D721Med (cell line): Measurements from ENCODE around the gene DFFB.
"Not testable (repeated sequence)": the region's sequence is repeated elsewhere in the genome, so short reads cannot be mapped to it uniquely, and the experiment has no call there.

Experiments used
- DNase-seq: peaks from one replicate; pipeline ENCODE4 v3.0.0; 2011; ENCODE audit warnings: low spot score; ENCODE audit not compliant: insufficient read length
- FAIRE-seq: peaks from 2 replicates; lab custom pipeline; 2011; peaks lifted over from hg19 to GRCh38; lab: Jason Lieb, UNC
- TF ChIP-seq, protein P1 (sequence below): IDR thresholded peaks from 2 replicates; pipeline ENCODE4 v1.5.1; 2012; ENCODE audit warnings: mild to moderate bottlenecking, control low read depth; ENCODE audit not compliant: insufficient read depth; ENCODE audit errors: missing control alignments

The DFFB gene

DNA sequence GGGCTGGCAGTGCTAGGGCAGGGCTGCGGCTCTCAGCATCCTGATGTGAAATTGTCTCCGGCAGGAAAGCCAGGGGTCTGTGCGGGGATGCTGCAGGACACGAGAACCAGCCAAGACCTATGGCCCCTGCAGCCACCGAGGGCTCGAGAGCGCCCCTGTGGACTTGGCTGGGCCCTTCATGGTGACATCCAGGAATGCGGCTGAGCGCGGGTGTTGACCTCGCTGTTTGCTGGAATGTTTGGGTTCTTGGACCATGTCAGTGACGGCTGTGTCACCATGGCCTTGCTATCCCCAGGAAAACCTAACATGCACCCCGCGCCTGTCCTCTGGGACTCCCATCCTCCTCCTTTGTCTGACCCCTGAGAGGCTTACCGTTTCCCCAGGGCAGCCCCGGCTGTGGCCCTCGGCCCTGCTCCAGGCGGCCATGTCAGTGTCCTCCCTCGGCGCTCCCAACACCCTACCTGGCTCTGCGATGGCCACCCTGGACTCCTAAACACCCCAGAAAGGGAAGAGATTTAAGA, 57.1 kb downstream of the DFFB start:
- TF ChIP-seq, protein P1, sequence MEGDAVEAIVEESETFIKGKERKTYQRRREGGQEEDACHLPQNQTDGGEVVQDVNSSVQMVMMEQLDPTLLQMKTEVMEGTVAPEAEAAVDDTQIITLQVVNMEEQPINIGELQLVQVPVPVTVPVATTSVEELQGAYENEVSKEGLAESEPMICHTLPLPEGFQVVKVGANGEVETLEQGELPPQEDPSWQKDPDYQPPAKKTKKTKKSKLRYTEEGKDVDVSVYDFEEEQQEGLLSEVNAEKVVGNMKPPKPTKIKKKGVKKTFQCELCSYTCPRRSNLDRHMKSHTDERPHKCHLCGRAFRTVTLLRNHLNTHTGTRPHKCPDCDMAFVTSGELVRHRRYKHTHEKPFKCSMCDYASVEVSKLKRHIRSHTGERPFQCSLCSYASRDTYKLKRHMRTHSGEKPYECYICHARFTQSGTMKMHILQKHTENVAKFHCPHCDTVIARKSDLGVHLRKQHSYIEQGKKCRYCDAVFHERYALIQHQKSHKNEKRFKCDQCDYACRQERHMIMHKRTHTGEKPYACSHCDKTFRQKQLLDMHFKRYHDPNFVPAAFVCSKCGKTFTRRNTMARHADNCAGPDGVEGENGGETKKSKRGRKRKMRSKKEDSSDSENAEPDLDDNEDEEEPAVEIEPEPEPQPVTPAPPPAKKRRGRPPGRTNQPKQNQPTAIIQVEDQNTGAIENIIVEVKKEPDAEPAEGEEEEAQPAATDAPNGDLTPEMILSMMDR: no peak
- no peak for DNase-seq
- FAIRE-seq: no peak

DNA sequence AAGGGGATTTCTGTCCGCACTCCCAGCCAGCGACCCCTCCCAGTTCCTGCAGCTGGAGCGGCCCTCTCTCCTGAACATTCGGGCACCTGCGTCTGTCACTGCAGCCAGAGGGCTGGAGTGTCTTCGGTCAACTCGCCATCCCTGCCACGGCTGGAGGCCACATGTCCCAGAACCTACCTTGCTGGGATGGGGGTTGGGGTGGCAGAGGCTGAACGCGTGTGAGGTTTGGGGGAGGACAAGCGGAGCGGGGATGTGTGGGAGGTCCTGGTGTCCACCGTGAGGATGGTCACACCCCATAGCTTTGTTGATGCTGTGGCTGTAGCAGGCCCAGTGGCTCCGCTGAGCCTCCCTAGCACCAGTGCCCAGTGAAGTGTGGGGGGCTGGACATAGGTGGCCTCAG, 57.6 kb downstream of the DFFB start:
- no peak for DNase-seq
- TF ChIP-seq, protein P1: no peak
- FAIRE-seq: no peak

DNA sequence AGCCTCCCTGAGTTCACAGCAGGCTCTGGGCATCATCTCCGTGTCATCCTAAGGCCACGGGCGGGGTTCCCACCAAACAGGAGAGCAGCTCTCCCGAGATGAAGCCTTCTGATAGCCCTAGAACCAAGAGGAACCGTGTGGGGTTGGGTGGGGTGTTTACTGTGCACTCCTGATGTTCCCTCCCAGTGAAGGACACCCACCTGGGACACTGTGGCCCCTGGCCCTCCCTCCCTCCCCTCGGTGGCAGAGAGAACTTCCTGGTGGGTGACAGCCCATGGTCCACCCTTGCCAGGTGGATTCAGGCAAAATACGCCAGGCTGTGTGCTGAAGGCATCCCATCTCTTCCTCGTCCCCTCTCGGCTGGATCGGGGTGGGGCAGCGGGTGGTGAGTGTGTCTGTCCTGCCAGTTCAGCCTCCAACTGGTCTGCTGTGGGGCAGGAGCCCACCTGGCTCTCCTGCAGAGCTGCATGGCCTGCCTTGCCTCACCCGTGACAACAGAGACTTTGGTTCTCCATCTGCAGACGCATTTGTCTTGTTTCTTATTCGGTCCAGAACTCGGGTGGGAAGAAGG, 58.4 kb downstream of the DFFB start:
- TF ChIP-seq, protein P1: no peak
- DNase-seq: no peak
- FAIRE-seq: no peak

DNA sequence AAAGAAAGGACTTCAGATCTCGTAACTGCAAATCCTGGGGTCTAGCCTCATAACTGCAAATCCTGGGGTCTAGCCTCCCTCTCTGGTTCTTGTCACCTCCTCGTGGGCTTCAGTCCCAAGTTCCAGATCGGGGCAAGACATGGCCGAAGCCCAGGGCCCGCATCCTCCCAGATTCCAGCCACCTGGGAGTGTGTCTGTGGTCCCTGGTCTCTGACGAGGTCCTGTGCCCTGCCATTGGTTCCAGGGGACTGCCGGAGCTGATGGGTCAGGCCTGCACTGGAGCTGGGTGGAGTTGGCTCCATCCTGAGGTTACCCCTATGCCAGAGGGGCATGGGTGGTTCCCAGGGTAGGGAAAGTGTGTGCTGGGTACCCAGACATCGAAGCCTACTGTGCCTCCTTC, 60.5 kb downstream of the DFFB start:
- FAIRE-seq: no peak
- TF ChIP-seq, protein P1: no peak
- DNase-seq: no peak

DNA sequence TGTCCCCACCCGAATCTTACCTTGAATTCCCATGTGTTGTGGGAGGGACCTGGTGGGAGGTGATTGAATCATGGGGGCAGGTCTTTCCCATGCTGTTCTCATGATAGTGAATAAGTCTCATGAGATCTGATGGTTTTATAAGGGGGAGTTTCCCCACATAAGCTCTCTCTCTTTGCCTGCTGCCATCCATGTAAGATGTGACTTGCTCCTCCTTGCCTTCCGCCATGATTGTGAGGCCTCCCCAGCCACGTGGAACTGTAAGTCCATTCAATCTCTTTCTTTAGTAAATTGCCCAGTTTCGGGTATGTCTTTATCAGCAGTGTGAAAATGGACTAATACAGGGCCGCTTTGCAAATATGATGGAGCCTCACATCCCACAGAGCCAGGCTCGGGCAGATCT, 61.1 kb downstream of the DFFB start:
- DNase-seq, FAIRE-seq: not testable (repeated sequence)

DNA sequence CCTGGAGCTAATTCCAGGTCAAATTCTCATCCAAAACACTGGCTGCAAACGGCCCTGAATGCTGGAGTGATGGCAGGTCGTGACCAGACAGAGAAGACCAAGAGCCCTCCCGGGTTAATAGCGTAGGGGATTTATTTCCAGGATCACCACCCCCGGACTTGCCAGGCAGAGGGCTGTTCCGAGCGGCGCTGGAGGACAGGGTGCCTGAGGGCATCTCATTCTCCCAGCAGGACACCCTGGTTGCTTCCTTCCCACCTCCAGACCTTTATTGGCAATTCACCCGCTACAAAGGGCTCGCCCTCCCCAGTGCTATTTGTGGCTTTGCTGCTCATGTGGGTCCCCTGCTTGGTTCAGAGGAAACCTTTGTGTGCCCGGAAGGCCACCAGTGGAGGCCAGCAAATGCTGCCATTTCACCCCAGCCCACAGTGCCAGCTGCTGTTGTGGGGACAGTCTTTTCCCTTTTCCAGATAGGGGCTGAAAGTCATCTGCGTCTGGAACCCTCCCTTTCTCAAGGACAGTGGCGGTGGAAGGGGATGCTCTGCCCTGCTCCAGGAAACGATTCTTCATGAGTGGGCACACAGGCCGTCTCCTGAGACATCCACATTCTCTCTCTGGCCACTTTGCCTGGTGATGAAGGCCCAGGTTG, 61.8 kb downstream of the DFFB start:
- FAIRE-seq: no peak
- no peak for DNase-seq
- TF ChIP-seq, protein P1: no peak

DNA sequence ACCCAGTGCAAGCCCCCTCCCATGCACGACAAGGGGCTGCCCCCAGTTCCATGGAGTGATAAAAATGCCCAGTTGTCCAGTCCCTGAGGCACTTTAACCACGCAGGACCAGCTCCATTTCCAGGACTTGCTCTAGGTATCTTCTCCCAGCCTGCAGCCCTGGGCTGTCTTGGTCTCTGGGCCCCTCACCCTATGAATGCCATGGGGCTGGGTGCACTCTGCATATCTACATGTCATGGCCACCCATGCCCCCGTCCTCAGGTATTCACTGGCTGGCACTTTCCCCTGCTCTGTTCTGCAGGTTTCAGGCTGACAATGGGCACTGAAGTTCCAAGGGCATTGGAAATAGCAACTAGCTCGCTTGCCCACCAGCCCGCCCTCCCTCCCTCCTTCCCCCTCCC, 62.4 kb downstream of the DFFB start:
- no peak for FAIRE-seq

More for the DNA sequence above, 62.4 kb downstream of the DFFB start:
- no peak for DNase-seq
- TF ChIP-seq, protein P1: no peak
